Measurements from ENCODE around the gene DNAAF9. TPM values are rescaled to one million over a fixed set of nuclear protein-coding genes. Genes with fewer than 3 reads are reported as not detected.

Gene DNAAF9
- total and polyA plus RNA-seq, 4 donors, result 1.4 to 4.4 (median 2.4) TPM

DNA sequence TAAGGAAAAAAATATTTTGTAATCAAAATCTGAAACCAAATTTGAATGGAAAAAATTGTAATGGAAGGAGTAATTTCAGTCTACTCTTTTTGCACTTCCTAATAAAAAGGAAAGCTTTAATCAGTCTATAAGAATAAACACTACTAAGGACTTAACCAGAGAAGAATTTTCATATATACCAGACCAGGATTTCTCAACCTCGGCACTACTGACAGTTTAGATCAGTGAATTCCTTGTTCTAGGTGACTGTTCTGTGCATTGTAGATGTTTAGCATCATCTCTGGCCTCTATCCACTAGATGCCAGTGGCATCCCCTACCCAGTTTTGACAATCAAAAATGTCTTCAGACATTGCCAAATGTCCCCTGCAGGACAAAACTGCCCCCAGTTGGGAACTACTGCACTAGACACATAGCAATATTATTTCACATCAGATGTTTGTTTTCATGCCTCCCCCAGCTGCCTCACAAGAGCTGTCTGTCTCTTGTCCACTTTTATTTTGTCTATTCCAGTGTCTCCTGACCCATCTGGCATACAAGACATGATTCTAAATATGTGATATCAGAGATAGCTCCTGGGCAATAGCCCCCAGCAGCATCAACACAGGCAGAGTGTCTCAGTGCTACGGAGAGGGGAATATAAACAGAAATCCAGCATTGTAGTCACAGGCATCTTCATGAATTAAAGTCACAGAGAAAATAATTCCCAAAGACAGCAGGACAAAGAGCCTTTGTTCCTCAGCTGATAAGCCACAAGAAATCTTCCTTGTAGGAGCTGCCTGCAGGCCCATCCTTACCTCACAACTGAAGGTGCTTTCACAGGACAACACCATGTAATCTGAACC is 27.0 kb downstream of the DNAAF9 start:
- Histone ChIP-seq H3K4me1 (ENCODE audit: control insufficient read depth in 4 of 4, insufficient read depth in 4 of 4, low read length in 3 of 4) (no peaks in the 10 kb centered on the region), H3K9ac (ENCODE audit: low read depth in 1 of 2, low read length in 2 of 2) (no peak overlapping the region), H3K27me3 (ENCODE audit: control insufficient read depth in 4 of 4, insufficient read depth in 4 of 4, low read length in 3 of 4) (no peaks in the 10 kb centered on the region), H3K4me3 (ENCODE audit: low read depth in 1 of 3, low read length in 3 of 3) (no peak overlapping the region), H3K9me3 (ENCODE audit: control insufficient read depth in 4 of 4, low read length in 3 of 4) (no peaks in the 10 kb centered on the region), H3K27ac (ENCODE audit: low read depth in 1 of 2, low read length in 2 of 2) (no peak overlapping the region), H3K36me3 (ENCODE audit: control insufficient read depth in 4 of 4, insufficient read depth in 3 of 4, low read depth in 1 of 4, low read length in 3 of 4) (no peaks in the 10 kb centered on the region)
- DNase-seq (ENCODE audit: low spot score), result no peak
- 76% methylated on average over 2 of the region's 2 CpGs for WGBS
- TF ChIP-seq EGR1 (IDR thresholded peaks at IDR 0.05; ENCODE audit: low read depth in 2 of 2) (no peak), TAF1 (conservative IDR thresholded peaks at IDR 0.05) (no peak), SP1 (IDR thresholded peaks at IDR 0.05) (no peak), YY1 (IDR thresholded peaks at IDR 0.05) (no peak), HNF4G (IDR thresholded peaks at IDR 0.05) (no peak), RAD21 (IDR thresholded peaks at IDR 0.05) (no peak), RXRA (IDR thresholded peaks at IDR 0.05) (no peak), ATF3 (IDR thresholded peaks at IDR 0.05) (no peak), ZBTB33 (IDR thresholded peaks at IDR 0.05) (no peak), FOXA1 (IDR thresholded peaks at IDR 0.05) (no peak), NR2F2 (IDR thresholded peaks at IDR 0.05) (no peak), HNF4A (conservative IDR thresholded peaks at IDR 0.05) (no peak), GABPA (IDR thresholded peaks at IDR 0.05 in 1 of 2, conservative IDR thresholded peaks at IDR 0.05 in 1 of 2) (no peak), FOXA2 (IDR thresholded peaks at IDR 0.05) (no peak), JUND (IDR thresholded peaks at IDR 0.05) (no peak)
- TF ChIP-seq, protein P1, sequence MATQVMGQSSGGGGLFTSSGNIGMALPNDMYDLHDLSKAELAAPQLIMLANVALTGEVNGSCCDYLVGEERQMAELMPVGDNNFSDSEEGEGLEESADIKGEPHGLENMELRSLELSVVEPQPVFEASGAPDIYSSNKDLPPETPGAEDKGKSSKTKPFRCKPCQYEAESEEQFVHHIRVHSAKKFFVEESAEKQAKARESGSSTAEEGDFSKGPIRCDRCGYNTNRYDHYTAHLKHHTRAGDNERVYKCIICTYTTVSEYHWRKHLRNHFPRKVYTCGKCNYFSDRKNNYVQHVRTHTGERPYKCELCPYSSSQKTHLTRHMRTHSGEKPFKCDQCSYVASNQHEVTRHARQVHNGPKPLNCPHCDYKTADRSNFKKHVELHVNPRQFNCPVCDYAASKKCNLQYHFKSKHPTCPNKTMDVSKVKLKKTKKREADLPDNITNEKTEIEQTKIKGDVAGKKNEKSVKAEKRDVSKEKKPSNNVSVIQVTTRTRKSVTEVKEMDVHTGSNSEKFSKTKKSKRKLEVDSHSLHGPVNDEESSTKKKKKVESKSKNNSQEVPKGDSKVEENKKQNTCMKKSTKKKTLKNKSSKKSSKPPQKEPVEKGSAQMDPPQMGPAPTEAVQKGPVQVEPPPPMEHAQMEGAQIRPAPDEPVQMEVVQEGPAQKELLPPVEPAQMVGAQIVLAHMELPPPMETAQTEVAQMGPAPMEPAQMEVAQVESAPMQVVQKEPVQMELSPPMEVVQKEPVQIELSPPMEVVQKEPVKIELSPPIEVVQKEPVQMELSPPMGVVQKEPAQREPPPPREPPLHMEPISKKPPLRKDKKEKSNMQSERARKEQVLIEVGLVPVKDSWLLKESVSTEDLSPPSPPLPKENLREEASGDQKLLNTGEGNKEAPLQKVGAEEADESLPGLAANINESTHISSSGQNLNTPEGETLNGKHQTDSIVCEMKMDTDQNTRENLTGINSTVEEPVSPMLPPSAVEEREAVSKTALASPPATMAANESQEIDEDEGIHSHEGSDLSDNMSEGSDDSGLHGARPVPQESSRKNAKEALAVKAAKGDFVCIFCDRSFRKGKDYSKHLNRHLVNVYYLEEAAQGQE (IDR thresholded peaks at IDR 0.05), result no peak
- TF ChIP-seq, protein P2, sequence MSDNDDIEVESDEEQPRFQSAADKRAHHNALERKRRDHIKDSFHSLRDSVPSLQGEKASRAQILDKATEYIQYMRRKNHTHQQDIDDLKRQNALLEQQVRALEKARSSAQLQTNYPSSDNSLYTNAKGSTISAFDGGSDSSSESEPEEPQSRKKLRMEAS (IDR thresholded peaks at IDR 0.05), result no peak
- TF ChIP-seq, protein P3, sequence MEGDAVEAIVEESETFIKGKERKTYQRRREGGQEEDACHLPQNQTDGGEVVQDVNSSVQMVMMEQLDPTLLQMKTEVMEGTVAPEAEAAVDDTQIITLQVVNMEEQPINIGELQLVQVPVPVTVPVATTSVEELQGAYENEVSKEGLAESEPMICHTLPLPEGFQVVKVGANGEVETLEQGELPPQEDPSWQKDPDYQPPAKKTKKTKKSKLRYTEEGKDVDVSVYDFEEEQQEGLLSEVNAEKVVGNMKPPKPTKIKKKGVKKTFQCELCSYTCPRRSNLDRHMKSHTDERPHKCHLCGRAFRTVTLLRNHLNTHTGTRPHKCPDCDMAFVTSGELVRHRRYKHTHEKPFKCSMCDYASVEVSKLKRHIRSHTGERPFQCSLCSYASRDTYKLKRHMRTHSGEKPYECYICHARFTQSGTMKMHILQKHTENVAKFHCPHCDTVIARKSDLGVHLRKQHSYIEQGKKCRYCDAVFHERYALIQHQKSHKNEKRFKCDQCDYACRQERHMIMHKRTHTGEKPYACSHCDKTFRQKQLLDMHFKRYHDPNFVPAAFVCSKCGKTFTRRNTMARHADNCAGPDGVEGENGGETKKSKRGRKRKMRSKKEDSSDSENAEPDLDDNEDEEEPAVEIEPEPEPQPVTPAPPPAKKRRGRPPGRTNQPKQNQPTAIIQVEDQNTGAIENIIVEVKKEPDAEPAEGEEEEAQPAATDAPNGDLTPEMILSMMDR (IDR thresholded peaks at IDR 0.05; ENCODE audit: low read depth, low read length, missing input control), result no peak
